GM12873 (cell line): ENCODE results near the gene KRT222.

ENCODE experiments used
- CTCF ChIP-seq: IDR thresholded peaks from 2 replicates; pipeline ENCODE4 v1.5.1; 2012; ENCODE audit warnings: low read depth, mild to moderate bottlenecking, moderate library complexity, low read length, control low read depth; ENCODE audit not compliant: insufficient read depth; ENCODE audit errors: missing control alignments

The KRT222 gene

GRCh38 chr17:40664582-40665333 is at the start of gene KRT222:
TSS of gene KRT222 (minus strand) at chr17:40665177. CDS start at chr17:40665099, 78 bp downstream.
- TF ChIP-seq CTCF = no peak

DNA sequence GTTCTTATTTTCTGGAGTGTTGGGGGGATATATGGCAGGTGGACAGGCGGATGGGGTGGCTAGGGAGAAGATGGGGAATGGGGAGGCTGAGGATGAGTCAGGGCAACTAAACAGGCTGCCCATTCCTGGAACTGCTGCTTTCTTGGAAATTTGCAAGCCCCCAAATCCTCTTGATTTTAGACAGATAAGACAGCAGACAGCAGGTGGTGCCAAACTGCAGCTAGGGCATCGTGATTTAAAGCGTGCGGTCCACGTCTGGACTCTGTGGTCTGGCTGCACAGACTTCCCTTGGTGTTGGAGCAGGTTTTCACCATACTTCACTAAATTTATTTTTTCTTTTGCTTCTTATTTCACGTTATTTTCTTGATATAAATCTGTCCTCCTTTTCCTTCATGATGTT is 49.5 kb upstream of the KRT222 start:
- TF ChIP-seq CTCF = no peak

DNA sequence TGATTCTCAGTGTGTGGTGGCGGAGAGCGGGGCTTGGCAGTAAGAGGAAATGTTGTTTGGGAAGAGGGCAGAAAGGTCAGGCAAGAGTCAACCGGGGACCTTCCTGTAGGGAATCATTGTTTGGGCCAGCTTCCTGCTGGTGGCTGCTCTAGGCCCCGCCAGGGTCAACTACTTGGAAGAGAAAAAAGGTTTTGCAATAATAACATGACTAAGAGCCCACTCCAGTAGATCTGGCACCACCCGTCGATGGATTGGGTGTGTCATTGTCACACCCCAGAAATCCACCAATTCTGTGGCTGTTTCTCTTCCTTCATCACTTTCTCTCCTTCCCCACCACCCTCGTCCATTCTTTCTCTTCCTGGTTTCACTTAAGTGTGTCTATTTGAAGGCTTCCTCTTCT is 42.8 kb upstream of the KRT222 start:
- no peak for TF ChIP-seq CTCF

GRCh38 chr17:40705584-40705983 is 40.6 kb upstream of the KRT222 start:
- TF ChIP-seq CTCF = no peak

GRCh38 chr17:40703652-40704051 is 38.7 kb upstream of the KRT222 start, which contains the start of gene KRT24:
TSS of gene KRT24 (minus strand) at chr17:40703752. CDS start at chr17:40703693, 59 bp downstream.
- no peak for TF ChIP-seq CTCF

GRCh38 chr17:40702271-40702670 is 37.3 kb upstream of the KRT222 start:
- TF ChIP-seq CTCF = no peak

DNA sequence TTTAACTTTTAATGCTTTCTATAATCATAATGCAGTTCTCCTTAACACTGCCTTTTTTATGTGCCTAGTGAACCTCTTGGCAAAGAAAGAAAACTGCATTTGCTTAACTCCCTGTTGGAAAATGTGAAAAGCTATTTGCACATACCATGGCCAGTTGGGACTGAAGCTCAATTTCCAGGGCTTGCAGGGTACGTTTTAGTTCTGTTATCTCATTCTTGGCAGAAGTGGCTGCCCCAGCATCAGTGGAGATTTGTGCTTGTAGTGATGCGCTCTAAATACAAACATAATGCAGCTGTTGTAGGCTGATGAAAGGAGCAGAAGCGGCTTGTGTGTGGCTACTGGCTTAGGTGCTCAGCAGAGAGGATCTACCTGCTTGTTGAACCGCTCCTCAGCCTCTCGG is 34.9 kb upstream of the KRT222 start:
- no peak for TF ChIP-seq CTCF
